IMR-90 (cell line): ENCODE data around the gene CECR2. TPM values are rescaled to one million over a fixed set of nuclear protein-coding genes. Genes with fewer than 3 reads are reported as not detected.

Source experiments
- ATAC-seq: fragments of 200-7000 bp; cut with Tn5 transposase; 2 replicates; pipeline ENCODE4 v1.9.1; 2020; ENCODE audit warnings: low read depth, mild to moderate bottlenecking, moderate library complexity
- BruUV-seq: library from RNA; stranded (reverse); fragments of 400-500 nt; replicated peaks from 2 replicates; lab custom pipeline; 2021; lab: Mats Ljungman, UMichigan
- CTCF ChIA-PET: fragments of 300-600 bp; formaldehyde crosslinking; extraction: SDS; loops from one replicate; lab custom pipeline; 2021; ENCODE audit warnings: antibody characterized with exemption; lab: Yijun Ruan, JAX
- POLR2A ChIA-PET: fragments of 300-600 bp; sonication (Branson Sonifier 250); formaldehyde crosslinking; loops from one replicate; lab custom pipeline; 2022; ENCODE audit warnings: antibody characterized with exemption; ENCODE audit not compliant: unreplicated experiment; lab: Charles Lee
- DNase-seq: peaks from one replicate; pipeline ENCODE4 v3.0.0; 2013
- H2AFZ ChIP-seq: replicated peaks from 2 replicates; pipeline ENCODE3; 2013; ENCODE audit warnings: low read length, mild to moderate bottlenecking; ENCODE audit not compliant: poor library complexity
- H2AK5ac ChIP-seq: 2 replicates; pipeline ENCODE4 v1.6.1; 2013; ENCODE audit warnings: low read depth, low read length, inconsistent platforms
- H2AK9ac ChIP-seq: replicated peaks from 2 replicates; pipeline ENCODE3; 2013; ENCODE audit warnings: mild to moderate bottlenecking, low read depth, low read length, moderate library complexity; ENCODE audit not compliant: poor library complexity
- H2BK120ac ChIP-seq: 2 replicates; pipeline ENCODE4 v1.6.1; 2013; ENCODE audit warnings: low read depth, low read length, inconsistent platforms
- H2BK15ac ChIP-seq: 3 replicates; pipeline ENCODE4 v1.6.1; 2013; ENCODE audit warnings: low read depth, low read length, inconsistent platforms
- H2BK20ac ChIP-seq: 2 replicates; pipeline ENCODE4 v1.6.1; 2013; ENCODE audit warnings: low read depth, mild to moderate bottlenecking, inconsistent platforms, low read length, moderate library complexity
- H2BK5ac ChIP-seq: 2 replicates; pipeline ENCODE4 v1.6.1; 2013; ENCODE audit warnings: mild to moderate bottlenecking, low read depth, low read length, inconsistent platforms; ENCODE audit not compliant: poor library complexity, severe bottlenecking
- H3K14ac ChIP-seq: replicated peaks from 2 replicates; pipeline ENCODE4 v1.6.1; 2013; ENCODE audit warnings: low read depth, low read length, inconsistent platforms
- H3K18ac ChIP-seq: 2 replicates; pipeline ENCODE4 v1.6.1; 2013; ENCODE audit warnings: low read depth, low read length, control low read depth
- H3K23ac ChIP-seq: 2 replicates; pipeline ENCODE4 v1.6.1; 2013; ENCODE audit warnings: low read depth, low read length, inconsistent platforms
- H3K27ac ChIP-seq: 2 replicates; pipeline ENCODE4 v1.5.1; 2013; ENCODE audit warnings: mild to moderate bottlenecking, control low read depth, low read length; ENCODE audit not compliant: insufficient read depth
- H3K27me3 ChIP-seq: 2 replicates; pipeline ENCODE4 v1.6.1; 2013; ENCODE audit warnings: low read length; ENCODE audit not compliant: control insufficient read depth, insufficient read depth
- H3K36me3 ChIP-seq: 2 replicates; pipeline ENCODE4 v1.6.1; 2013; ENCODE audit warnings: low read length, mixed read lengths; ENCODE audit not compliant: control insufficient read depth, insufficient read depth
- H3K4ac ChIP-seq: 2 replicates; pipeline ENCODE4 v1.6.1; 2013; ENCODE audit warnings: low read depth, low read length, inconsistent platforms
- H3K4me1 ChIP-seq: 2 replicates; pipeline ENCODE4 v1.6.1; 2013; ENCODE audit warnings: low read length, mixed read lengths; ENCODE audit not compliant: control insufficient read depth, insufficient read depth
- H3K4me2 ChIP-seq: 2 replicates; pipeline ENCODE4 v1.6.1; 2013; ENCODE audit warnings: low read depth, mild to moderate bottlenecking, control low read depth, low read length, moderate library complexity
- H3K4me3 ChIP-seq: 2 replicates; pipeline ENCODE4 v1.5.1; 2013; ENCODE audit warnings: low read depth, mild to moderate bottlenecking, control low read depth, low read length, moderate library complexity; ENCODE audit not compliant: insufficient read depth
- H3K56ac ChIP-seq: 2 replicates; pipeline ENCODE4 v1.6.1; 2013; ENCODE audit warnings: low read length, inconsistent platforms; ENCODE audit not compliant: insufficient read depth; ENCODE audit errors: extremely low read depth
- H3K79me1 ChIP-seq, 2 experiments: 2 replicates each; pipeline ENCODE4 v1.6.1; 2013; ENCODE audit warnings: low read length in 2 of 2, inconsistent platforms in 1 of 2, low read depth in 1 of 2
- H3K9ac ChIP-seq: 2 replicates; pipeline ENCODE4 v1.6.1; 2013; ENCODE audit warnings: low read depth, low read length, control low read depth
- H3K9me1 ChIP-seq: 2 replicates; pipeline ENCODE4 v1.6.1; 2013; ENCODE audit warnings: low read length, inconsistent platforms; ENCODE audit not compliant: insufficient read depth
- H3K9me3 ChIP-seq: 2 replicates; pipeline ENCODE4 v1.6.1; 2013; ENCODE audit warnings: low read length; ENCODE audit not compliant: control insufficient read depth, insufficient read depth
- H4K20me1 ChIP-seq: 2 replicates; pipeline ENCODE4 v1.6.1; 2013; ENCODE audit warnings: low read length, inconsistent platforms; ENCODE audit not compliant: insufficient read depth
- H4K5ac ChIP-seq: 2 replicates; pipeline ENCODE4 v1.6.1; 2013; ENCODE audit warnings: mild to moderate bottlenecking, low read depth, low read length, control low read depth
- H4K8ac ChIP-seq, 2 experiments: 2 replicates each; pipeline ENCODE4 v1.6.1; 2013; ENCODE audit warnings: low read depth in 2 of 2, low read length in 2 of 2, control low read depth in 1 of 2, inconsistent platforms in 1 of 2
- H4K91ac ChIP-seq: 2 replicates; pipeline ENCODE4 v1.6.1; 2013; ENCODE audit warnings: low read depth, low read length, inconsistent platforms; ENCODE audit not compliant: insufficient read depth
- FOS ChIP-seq: fragments of 150-350 bp; IDR thresholded peaks from 2 replicates; pipeline ENCODE4 v1.6.1; 2016; ENCODE audit warnings: low read depth, low read length
- MAZ ChIP-seq: IDR thresholded peaks from 2 replicates; pipeline ENCODE4 v1.6.1; 2012; ENCODE audit warnings: low read depth, mild to moderate bottlenecking, low read length, improper control_type of control experiment, moderate library complexity, borderline replicate concordance
- MXI1 ChIP-seq: IDR thresholded peaks from 2 replicates; pipeline ENCODE4 v1.6.1; 2012; ENCODE audit warnings: low read depth, mild to moderate bottlenecking, low read length, moderate library complexity, borderline replicate concordance
- POLR2A ChIP-seq: IDR thresholded peaks from 2 replicates; pipeline ENCODE4 v1.6.1; 2012; ENCODE audit warnings: mild to moderate bottlenecking, low read depth, low read length
- RAD21 ChIP-seq: IDR thresholded peaks from 2 replicates; pipeline ENCODE4 v1.6.1; 2012; ENCODE audit warnings: low read length, improper control_type of control experiment
- SMC3 ChIP-seq: fragments of 150-350 bp; IDR thresholded peaks from 2 replicates; pipeline ENCODE4 v1.6.1; 2016; ENCODE audit warnings: low read depth, mild to moderate bottlenecking, antibody characterized with exemption, low read length, moderate library complexity
- USF2 ChIP-seq: fragments of 150-350 bp; IDR thresholded peaks from 2 replicates; pipeline ENCODE4 v1.6.1; 2017; ENCODE audit warnings: mild to moderate bottlenecking, antibody characterized with exemption, low read length, low read depth
- WGBS, 2 experiments: methylation state at CpG; one replicate each; pipeline versions ENCODE4 v1.1.5 to v1.1.7; 2013; ENCODE audit warnings: missing lambda C conversion rate in 2 of 2; ENCODE audit not compliant: insufficient read length in 1 of 2; ENCODE audit errors: extremely low coverage in 2 of 2; 5-methylcytosine and 5-hydroxymethylcytosine counted together
- dilution Hi-C: fragments of 300-500 bp; cut with HindIII; formaldehyde crosslinking; loops from one replicate; pipeline ENCODE4 v1.14.3; 2018; ENCODE audit warnings: low sequenced_read_pairs; ENCODE audit not compliant: unreplicated experiment
- in situ Hi-C: fragments of 300-500 bp; cut with MboI; formaldehyde crosslinking; loops from 3 replicates; pipeline ENCODE4 v1.14.3; 2019; ENCODE audit warnings: low sequenced_read_pairs, inconsistent platforms, mixed read lengths
- intact Hi-C: fragments of 100-400 bp; cut with micrococcal nuclease; formaldehyde crosslinking; loops from 2 replicates; pipeline ENCODE4 v1.10.0; 2022
- polyA plus RNA-seq, 3 experiments: library from polyadenylated mRNA; depleted of rRNA; stranded (reverse); fragments of >200 nt; gene quantifications; 2 replicates each; pipeline ENCODE4 v1.2.3, GENCODE V29; 2012; ENCODE audit warnings: low replicate concordance in 1 of 3
- total RNA-seq: library from RNA; depleted of rRNA; stranded (reverse); fragments of >200 nt; gene quantifications from 2 replicates; pipeline ENCODE4 v1.2.3, GENCODE V29; 2012

Gene CECR2
- total and polyA plus RNA-seq, 2 of the 4 experiments (the other 2 are of a cell fraction) = under 0.01 TPM; not detected in 1

GRCh38 chr22:17484608-17485007 lies 115.3 kb downstream of the CECR2 start:
- Histone ChIP-seq H2BK20ac (no peak overlapping the region), H3K36me3 (no peaks in the 10 kb centered on the region), H2BK120ac (no peak overlapping the region), H3K23ac (no peak overlapping the region), H4K91ac (no peak overlapping the region), H3K27ac (no peak overlapping the region), H2BK5ac (no peak overlapping the region), H3K4me3 (no peak overlapping the region), H3K4me2 (no peak overlapping the region), H3K4ac (no peak overlapping the region), H4K5ac (no peak overlapping the region), H3K27me3 (no peaks in the 10 kb centered on the region), H4K8ac (no peak overlapping the region), H2AK5ac (no peak overlapping the region), H2AK9ac (no peak overlapping the region), H3K18ac (no peak overlapping the region), H3K14ac (no peak overlapping the region), H3K79me1 (no peaks in the 10 kb centered on the region), H3K9ac (no peak overlapping the region), H2AFZ (no peak overlapping the region), H3K56ac (no peak overlapping the region), H3K4me1 (no peaks in the 10 kb centered on the region), H3K9me3 (no peaks in the 10 kb centered on the region), H3K9me1 (no peaks in the 10 kb centered on the region), H4K20me1 (no peaks in the 10 kb centered on the region), H2BK15ac (no peak overlapping the region)
- dilution Hi-C loops = no loop called here
- CTCF ChIA-PET = no interaction called here
- DNase-seq (no peak), ATAC-seq (no peak)
- in situ Hi-C loops = no loop called here
- 70% methylated on average over 2 of the region's 12 CpGs; no CpG with 5 or more reads in 1 of the 2 experiments for WGBS, 2 experiments
- intact Hi-C loops = no loop called here
- TF ChIP-seq MAZ = no peak
- no peak for TF ChIP-seq USF2
- no peak for TF ChIP-seq MXI1
- no peak for TF ChIP-seq SMC3
- TF ChIP-seq FOS = no peak
- TF ChIP-seq RAD21 = no peak
- no peak for TF ChIP-seq POLR2A
- POLR2A ChIA-PET = no interaction called here
- no TSS peak for BruUV-seq
